Stimulated activated CD8-positive, alpha-beta memory T cell treated with anti-CD3 and anti-CD28 coated beads, Interleukin-4, amount 100 ng/mL, for 24 hours (primary cell): ENCODE measurements around the gene HHAT.
A peak's percentile ranks its signal among the peaks of the same experiment; 100 is the strongest.
"Not testable (repeated sequence)": the region's sequence is repeated elsewhere in the genome, so short reads cannot be mapped to it uniquely, and the experiment has no call there.

Experiments
- DNase-seq: peaks from one replicate; pipeline ENCODE4 v3.0.0-alpha.2; 2020; ENCODE audit warnings: low read depth

Gene HHAT

DNA sequence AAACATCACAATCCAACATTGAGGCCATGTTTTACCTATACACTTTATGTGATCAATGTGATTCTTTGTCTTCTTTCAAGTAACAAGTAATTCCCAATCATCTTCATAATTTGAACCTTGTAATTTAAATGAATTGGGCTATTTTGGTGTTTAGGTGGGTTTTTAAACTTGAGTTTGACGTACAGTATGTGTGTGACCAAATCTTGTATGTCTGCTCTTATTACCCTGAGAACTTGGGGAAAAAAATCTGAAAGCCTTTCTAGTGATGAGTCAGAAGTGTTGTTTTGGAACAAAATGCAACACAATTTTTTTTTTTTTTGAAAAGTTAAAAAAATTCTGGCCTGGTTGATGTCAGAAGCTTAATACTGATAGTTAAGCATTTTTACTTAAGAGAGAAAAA is 68.5 kb downstream of the HHAT start:
- no peak for DNase-seq

- DNase-seq: no peak
Observed at GRCh38 chr1:210397681-210398080, 69.0 kb downstream of the HHAT start.

DNA sequence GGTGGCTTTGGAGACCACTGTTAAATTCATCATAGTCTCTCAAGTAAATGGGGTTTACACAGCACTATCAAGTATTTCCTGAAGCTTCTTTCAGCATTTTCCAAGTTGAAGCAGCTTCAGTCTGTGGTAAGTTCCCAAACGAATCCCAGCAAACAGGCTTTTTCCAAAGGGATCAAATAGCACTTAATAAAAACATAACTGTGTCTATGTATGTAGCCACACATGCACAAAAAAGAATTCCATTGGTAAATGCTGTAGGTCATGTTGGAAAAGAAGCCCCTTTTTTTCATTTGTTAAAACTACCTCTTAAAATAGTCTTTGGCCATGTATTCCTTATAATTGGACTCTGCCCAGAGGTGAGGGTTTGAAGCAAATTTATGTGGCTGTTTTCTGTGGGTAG is 69.8 kb downstream of the HHAT start:
- no peak for DNase-seq

GRCh38 chr1:210400043-210400840 is 71.5 kb downstream of the HHAT start:
- peak; percentile 7 for DNase-seq

DNA sequence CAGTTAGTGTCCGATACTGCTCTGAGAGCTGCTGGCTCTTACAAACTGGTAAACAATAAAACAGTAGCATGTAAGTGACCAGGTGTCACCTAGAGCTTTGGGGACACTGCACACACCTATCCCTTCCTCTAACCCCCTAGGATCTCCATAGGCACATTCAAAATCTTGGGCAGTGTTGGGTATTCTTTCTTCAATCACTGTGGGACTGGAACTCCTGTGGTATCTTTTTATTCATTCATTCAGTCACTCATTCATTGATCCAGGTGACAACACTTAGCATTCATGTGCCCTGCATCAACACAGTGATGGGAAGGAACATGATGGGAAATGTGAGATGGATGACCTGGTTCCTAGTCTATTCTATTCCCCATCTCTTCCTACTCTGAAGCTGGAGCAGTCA is 73.9 kb downstream of the HHAT start:
- no peak for DNase-seq

DNA sequence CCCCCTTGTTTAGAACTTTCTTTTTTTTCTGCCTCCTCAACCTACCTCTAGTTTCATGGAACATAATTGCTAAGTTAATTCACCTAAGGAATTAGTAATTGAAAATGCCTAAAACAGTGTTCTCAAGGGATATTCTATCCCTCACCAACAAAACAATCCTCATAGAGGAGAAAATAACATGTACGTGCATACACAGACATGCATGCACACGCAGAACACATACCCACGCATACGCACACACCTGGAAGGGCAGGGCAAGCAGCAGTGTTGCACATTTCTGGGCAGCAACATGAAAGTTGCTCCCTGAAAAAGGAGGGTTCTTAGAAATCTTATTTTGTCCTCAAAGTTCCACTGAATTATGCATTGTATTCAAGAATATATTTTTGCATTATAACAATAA is 76.6 kb downstream of the HHAT start:
- no peak for DNase-seq

DNA sequence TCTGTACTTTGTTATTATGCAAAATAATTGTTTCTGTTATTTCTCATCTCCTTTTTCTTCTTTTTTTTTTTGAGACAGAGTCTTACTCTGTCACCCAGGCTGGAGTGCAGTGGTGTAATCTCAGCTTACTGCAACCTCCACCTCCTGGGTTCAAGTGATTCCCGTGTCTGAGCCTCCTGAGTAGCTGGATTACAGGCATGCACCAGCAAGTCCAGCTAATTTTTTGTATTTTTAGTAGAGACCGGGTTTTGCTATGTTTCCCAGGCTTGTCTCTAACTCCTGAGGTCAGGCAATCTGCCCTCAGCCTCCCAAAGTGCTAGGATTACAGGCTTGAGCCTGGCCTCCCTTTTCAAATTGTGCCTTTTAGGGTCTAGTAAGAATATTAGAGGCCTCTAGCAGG is 77.6 kb downstream of the HHAT start:
- not testable (repeated sequence) for DNase-seq

DNA sequence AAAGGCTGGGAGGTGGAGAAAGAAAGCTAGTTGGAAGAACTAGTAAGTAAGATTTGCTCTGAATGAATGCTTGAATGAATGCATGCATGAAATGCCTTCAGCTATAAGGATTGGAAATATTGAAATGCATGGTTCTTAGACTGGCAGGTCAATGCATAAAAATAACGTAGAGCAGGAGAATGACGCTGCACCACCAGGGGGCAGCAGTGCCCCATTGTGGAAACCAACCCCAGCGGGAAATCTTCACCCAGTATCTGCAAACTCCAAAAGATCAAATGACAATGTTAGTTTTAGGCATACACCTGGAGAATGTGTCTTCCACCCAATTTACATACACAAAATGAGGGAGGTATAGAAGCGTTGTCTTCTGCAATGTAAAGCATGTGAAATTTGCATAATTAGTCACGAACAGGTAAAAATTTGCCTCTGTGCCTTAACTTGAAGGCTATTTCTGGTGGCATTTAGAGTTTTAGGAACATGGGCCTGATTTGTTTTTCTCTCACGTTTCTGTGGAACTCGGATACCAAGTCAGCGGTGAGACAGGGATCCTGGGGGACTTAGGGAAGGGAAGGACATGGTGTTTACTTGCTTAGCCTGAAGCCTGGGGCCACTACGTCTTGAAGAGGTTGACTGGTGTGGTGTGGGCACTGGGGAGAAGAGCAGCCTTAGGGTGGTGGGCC is 78.6 kb downstream of the HHAT start:
- DNase-seq: peak; percentile 67

DNA sequence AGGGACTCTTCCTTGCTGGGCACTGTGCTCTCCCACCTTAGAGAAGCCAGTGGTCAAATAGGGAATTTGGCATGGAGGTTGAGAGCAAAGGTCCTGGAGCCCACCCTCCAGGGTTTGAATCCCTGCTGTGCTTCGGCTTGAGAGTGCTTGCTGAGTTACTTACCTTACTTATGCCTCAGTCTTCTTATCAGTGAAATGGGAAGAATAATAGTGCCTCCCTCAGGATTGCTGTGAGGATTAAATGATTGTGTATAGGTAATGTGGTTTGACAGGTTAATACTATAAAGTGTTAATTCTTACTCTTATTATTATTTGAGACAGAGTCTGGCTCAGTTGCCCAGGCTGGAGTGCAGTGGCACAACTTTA is 79.2 kb downstream of the HHAT start:
- no peak for DNase-seq

GRCh38 chr1:210412240-210412639 is 83.5 kb downstream of the HHAT start:
- DNase-seq: no peak

DNA sequence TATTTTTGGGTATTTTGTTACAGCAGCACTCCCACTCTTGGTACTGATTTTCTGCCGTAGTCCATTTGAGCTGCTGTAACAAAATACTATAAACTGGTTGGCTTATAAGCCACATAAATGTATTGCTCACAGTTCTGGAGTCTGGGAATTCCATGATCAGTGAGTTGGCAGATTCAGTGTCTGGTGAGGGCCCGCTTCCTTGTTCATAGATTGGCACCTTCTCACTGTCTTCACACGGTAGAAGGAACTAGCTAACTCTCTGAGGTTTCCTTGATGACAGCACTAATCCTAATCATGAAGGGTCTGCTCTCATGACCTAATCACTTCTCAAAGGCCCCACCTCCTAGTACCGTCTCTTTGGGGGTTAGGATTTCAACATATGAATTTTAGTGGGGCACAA is 85.2 kb downstream of the HHAT start:
- DNase-seq: no peak

- no peak for DNase-seq
Observed at GRCh38 chr1:210415846-210416448, 87.2 kb downstream of the HHAT start.

GRCh38 chr1:210416681-210417080 is 88.0 kb downstream of the HHAT start:
- DNase-seq: no peak

DNA sequence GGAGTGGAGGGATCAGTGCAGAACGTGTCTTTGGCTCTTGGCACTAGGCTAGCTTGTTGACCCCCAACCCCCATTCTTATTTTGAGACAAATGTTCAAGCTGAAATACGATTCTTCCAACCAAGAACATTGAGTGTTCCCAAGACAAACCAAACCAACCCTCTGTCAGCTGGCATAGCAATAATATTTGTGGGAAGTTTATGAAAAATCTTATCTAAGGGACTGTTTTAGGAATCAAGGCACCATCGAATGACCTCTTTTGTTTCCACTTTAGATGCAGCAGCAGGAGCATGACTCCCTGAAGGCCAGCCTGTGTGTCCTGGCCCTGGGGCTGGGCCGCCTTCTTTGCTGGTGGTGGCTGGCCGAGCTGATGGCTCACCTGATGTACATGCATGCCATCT is 89.2 kb downstream of the HHAT start:
- no peak for DNase-seq

DNA sequence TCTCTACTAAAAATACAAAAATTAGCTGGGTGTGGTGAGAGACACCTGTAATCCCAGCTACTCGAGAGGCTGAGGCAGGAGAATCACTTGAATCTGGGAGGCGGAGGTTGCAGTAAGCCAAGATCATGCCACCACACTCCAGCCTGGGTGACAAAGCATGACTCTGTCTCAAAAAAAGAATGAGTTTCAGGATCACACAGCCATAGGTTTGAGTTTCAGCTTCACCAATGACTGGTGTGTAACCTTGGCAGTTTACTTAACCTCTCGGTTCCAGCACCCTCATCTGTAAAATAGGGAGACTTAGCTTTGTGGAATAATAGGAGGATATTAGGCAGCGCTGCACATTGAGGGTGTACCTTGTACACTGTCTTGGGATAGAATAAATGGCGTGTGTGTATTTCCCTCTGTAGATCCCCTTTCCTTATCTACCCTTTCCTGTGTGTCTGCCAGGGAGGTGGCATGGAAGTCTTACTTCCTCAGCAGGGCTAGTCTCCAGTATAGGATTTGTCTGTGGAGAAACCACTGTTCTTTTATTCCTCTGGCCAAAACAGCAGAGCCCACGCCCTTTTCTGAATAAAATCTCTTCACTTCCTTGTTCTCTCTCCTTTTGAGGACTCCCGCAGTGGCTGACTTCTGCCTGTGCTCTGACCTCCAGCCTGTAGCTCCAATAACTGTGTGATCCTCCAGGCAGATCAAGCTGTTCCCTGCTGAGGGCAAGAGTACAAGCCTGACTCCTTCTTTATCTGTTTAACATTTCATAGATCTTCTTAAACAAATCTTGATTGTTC is 90.4 kb downstream of the HHAT start:
- DNase-seq: no peak

- DNase-seq: not testable (repeated sequence)
Observed at GRCh38 chr1:210426696-210427095, 98.0 kb downstream of the HHAT start.

- DNase-seq: no peak
Observed at GRCh38 chr1:210428696-210429095, 100.0 kb downstream of the HHAT start.

DNA sequence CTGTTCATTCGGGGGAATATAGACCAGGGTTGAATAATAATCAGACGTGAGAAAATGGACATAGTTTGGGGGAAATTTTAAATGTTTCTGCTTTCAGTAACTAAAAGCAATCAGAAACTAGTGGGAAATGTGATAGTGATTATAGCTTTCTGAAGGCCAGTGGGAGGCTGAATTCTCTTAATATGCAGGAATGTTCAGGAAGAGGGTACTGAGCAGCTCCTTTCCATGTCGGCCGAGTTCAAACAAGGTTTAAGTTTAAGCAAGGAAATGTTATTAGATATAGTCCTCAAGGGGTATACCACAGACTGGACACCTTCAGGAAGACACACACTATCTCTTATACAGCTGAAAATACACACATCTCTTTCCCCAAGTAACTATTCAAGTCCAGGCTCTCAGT is 105.5 kb downstream of the HHAT start:
- no peak for DNase-seq

GRCh38 chr1:210437111-210437510 is 108.4 kb downstream of the HHAT start:
- no peak for DNase-seq

DNA sequence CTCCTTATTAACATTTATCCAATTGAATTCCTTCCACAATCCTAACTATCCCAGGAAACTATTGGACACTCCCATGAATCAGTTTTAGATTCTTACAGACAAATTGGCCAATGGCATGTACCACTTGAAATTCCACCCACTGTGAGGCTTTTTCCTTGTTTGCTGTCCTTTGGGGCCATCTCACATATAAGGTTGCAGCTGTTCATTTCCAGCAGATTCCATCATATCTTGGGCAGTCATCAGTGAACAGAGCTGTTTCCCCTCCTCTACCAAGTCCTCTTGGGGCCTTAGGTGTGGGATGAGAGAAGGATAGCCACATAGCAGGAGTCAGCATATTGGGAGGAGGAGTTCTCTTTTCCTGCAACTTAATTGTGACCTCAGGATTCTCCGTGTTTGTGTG is 109.1 kb downstream of the HHAT start:
- DNase-seq: no peak

DNA sequence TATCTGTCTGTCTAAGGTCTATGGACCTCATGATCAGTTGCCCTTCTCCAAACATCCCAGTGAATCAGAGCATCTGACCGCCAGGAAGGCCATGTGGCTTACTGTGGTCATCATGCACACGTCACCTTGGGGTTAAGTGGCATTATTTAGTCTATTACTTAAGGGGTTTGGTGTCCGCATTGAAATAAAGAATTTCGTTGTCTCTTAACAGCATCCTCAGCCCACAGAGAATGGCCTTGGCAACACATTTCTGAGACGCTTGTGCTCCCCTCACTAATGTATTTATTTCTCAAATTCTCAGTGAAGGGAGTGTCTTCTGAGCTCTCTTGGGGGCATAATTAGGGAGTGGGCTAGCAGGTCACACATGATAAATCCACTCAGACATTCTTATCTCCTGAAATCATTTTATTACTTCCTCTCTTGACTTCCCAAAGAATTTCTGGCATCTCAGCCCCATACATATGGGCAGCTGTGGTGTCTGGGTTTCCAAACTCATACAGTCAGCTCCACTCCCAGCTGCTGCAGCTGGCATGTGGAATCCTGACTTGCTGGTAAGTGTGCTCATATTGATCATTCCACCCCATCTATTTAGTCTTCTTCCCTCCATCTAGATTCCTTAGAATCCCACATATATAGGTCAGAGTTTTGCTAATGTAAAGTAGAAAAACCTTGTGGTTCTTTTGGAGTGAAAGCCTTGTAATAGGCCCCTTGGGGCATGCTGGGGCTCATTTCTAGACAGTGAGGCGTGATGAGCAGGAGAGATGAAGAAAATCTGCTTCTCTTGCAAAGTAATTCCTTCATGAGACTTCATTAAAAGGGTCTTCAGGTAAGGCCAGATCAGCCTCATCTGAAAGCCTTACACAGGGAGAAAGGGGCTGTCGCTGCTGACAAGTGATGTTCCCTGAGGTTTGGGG is 110.5 kb downstream of the HHAT start:
- DNase-seq: no peak

DNA sequence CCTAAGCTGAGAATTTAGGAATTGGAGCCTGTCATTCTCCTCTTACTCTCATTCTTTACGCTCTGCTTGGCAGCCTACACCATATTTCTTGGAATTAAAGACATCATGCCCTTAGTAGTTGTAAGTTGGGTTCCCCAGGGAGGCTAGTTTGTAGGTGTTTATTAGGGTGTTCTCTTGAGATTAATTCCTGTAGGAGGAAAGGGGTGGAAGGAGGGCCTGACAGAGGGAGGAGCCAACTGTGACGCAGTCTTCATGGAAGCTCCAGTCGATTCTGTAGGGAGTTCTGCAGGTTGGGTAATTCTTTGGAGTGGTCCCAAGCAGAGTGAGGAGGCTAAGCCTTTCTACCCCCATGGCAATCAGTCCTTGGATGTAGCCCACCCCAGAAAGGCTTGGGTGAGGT is 111.4 kb downstream of the HHAT start:
- no peak for DNase-seq
